Heart left ventricle (tissue), 16 donors: ENCODE data around the gene BRD9. TPM values are rescaled to one million over a fixed set of nuclear protein-coding genes. Genes with fewer than 3 reads are reported as not detected.

Source experiments
- ATAC-seq, 4 donors: fragments of 200-7000 bp; cut with Tn5 transposase; one replicate each; pipeline ENCODE4 v1.9.1; 2020 to 2022; ENCODE audit warnings: moderate library complexity in 4 of 4, mild to moderate bottlenecking in 3 of 4, moderate number of reproducible peaks in 1 of 4
- DNase-seq, 5 donors: peaks; one replicate each; pipeline ENCODE4 v3.0.0-alpha.2; 2020
- H3K27ac ChIP-seq, 12 donors: fragments of 200-600 bp; sonication (generic) in 4 of 12; one replicate each; pipeline versions ENCODE4 v1.5.0 to v1.8.0; 2016 to 2022; ENCODE audit warnings: mild to moderate bottlenecking in 2 of 12
- H3K27me3 ChIP-seq, 9 donors: fragments of 200-600 bp; sonication (generic) in 2 of 9; one replicate each; pipeline versions ENCODE4 v1.5.1 to v1.8.0; 2016 to 2022; ENCODE audit warnings: mild to moderate bottlenecking in 3 of 9
- H3K36me3 ChIP-seq, 9 donors: fragments of 200-600 bp; sonication (generic) in 2 of 9; one replicate each; pipeline versions ENCODE4 v1.5.0 to v1.8.0; 2018 to 2022; ENCODE audit warnings: mild to moderate bottlenecking in 2 of 9
- H3K4me1 ChIP-seq, 12 donors: fragments of 200-600 bp; sonication (generic) in 4 of 12; one replicate each; pipeline versions ENCODE4 v1.5.0 to v1.8.0; 2016 to 2022; ENCODE audit warnings: mild to moderate bottlenecking in 3 of 12
- H3K4me3 ChIP-seq, 12 donors: fragments of 200-600 bp; sonication (generic) in 4 of 12; one replicate each; pipeline versions ENCODE4 v1.5.0 to v1.8.0; 2017 to 2022; ENCODE audit warnings: mild to moderate bottlenecking in 9 of 12, moderate library complexity in 4 of 12
- H3K9me3 ChIP-seq, 12 donors: fragments of 200-600 bp; sonication (generic) in 4 of 12; one replicate each; pipeline versions ENCODE4 v1.5.0 to v1.8.0; 2016 to 2022; ENCODE audit warnings: mild to moderate bottlenecking in 1 of 12
- POLR2A ChIP-seq, 2 donors: fragments of 450-650 bp; IDR thresholded peaks; one replicate each; pipeline ENCODE4 v1.6.1; 2017; ENCODE audit warnings: antibody characterized with exemption in 2 of 2, mild to moderate bottlenecking in 2 of 2, moderate library complexity in 2 of 2
- WGBS, 4 donors: extraction: QIAGEN DNeasy Blood & Tissue Kit in 2 of 4; methylation state at CpG; one replicate each; pipeline versions ENCODE4 v1.1.5 to v1.1.7; 2013 to 2018; 5-methylcytosine and 5-hydroxymethylcytosine counted together
- intact Hi-C, 10 donors: fragments of 100-400 bp; cut with DNase I; formaldehyde crosslinking; loops; one replicate each; pipeline versions ENCODE4 v1.11.1 to v1.14.2; 2022
- polyA plus RNA-seq, 2 donors: library from polyadenylated mRNA; stranded (reverse); fragments of 200-250 nt; gene quantifications; one replicate each; pipeline ENCODE4 v1.2.3, GENCODE V29; 2013
- total RNA-seq, 9 donors: library from RNA; depleted of rRNA in 2 of 9; stranded (reverse); fragments of >200 nt in 2 of 9; fragmentation: NEBNext Ultra II Directional in 3 of 9; extraction: Animal tissue kit (Norgen Biotek cat#: 25700) in 3 of 9; gene quantifications; one replicate each; pipeline versions ENCODE4 v1.1.0 to v1.2.4, GENCODE V29; 2016 to 2023
- TF ChIP-seq, protein P1 (sequence below), 12 donors: fragments of 200-600 bp; sonication (generic) in 4 of 12; IDR thresholded peaks; one replicate each; pipeline versions ENCODE4 v1.5.0 to v1.8.0; 2018 to 2022; ENCODE audit warnings: antibody characterized with exemption in 12 of 12, mild to moderate bottlenecking in 5 of 12
- donor health status: ischemic (EF 13 %, LVEDD 7.1; RV severe dilation, severe dysfunction).
- donor health status: healthy with polysubstance abuse.
- donor health status: DM: no; HTN: yes; CAD: no.
- donor health status: DM: no; HTN: no; CAD: no.
- donor health status: ischemic (EF 25% LVEDD 6.9; RV normal size, moderate dysfunction).
- donor health status: ischemic (EF 25% LVEDD 5.7; RV mildly dilated, moderate dysfunction).
- donor health status: healthy.
- donor health status: DM: yes; HTN: yes; CAD: no.
- donor health status: ischemic (EF 35%, LVEDD 5.7; RV mildly dilated, moderate dysfunction).
- donor health status: nonischemic (EF 11% LVEDD 7.7; RV severe dilation, severe dysfunction).
- donor health status: DM: yes; HTN: yes; CAD: no.
- donor health status: PGD.
- donor health status: ischemic (EF 29% LVEDD 5.4; RV normal size, mild dysfunction).
- donor health status: nonischemic (EF 23%, LVEDD 6.1; RV moderate dilation, normal function).

Gene BRD9
- total and polyA plus RNA-seq, 11 donors = 17.5 to 32.1 (median 22.5) TPM

DNA sequence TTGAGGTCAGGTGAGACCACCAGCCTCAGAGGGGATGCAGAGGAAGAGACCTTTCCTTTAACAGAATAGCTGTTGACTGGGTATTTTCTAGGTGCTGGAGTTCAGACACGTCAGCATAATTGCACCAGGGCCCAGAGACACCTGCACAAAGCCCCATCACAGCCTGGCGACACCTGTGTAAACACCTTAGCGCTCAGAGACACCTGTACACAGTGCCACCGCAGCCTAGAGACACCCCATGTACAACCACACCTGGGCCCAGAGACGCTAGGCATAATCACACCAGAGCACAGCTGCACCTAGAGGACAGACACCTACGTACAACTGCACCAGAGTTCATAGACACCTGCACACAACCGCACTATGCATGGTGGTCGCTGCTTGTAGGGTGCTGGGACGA lies 1.1 kb upstream of the BRD9 start:
- TF ChIP-seq, protein P1, sequence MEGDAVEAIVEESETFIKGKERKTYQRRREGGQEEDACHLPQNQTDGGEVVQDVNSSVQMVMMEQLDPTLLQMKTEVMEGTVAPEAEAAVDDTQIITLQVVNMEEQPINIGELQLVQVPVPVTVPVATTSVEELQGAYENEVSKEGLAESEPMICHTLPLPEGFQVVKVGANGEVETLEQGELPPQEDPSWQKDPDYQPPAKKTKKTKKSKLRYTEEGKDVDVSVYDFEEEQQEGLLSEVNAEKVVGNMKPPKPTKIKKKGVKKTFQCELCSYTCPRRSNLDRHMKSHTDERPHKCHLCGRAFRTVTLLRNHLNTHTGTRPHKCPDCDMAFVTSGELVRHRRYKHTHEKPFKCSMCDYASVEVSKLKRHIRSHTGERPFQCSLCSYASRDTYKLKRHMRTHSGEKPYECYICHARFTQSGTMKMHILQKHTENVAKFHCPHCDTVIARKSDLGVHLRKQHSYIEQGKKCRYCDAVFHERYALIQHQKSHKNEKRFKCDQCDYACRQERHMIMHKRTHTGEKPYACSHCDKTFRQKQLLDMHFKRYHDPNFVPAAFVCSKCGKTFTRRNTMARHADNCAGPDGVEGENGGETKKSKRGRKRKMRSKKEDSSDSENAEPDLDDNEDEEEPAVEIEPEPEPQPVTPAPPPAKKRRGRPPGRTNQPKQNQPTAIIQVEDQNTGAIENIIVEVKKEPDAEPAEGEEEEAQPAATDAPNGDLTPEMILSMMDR (IDR thresholded peaks at IDR 0.05) = no peak
- no peak for TF ChIP-seq POLR2A (IDR thresholded peaks at IDR 0.05)
- Histone ChIP-seq H3K4me1 (peaks cover 0 to 24% (median 14%) of the 10 kb centered on the region in 12 donors), H3K4me3 (peak overlapping the region in 2 of 12 donors; percentile 83 to 98), H3K36me3 (peaks cover 0 to 28% (median 25%) of the 10 kb centered on the region in 9 donors), H3K27ac (no peak overlapping the region), H3K9me3 (no peaks in the 10 kb centered on the region), H3K27me3 (no peaks in the 10 kb centered on the region)
- no peak for DNase-seq
- intact Hi-C loops = loop anchor here in 1 of 10 donors (5.0 kb wide), 1 partner anchor 116 kb away; no protein-coding TSS in a partner anchor
- WGBS, 4 donors = 89 to 93% (median 90%) methylated on average over 9 of the region's 9 CpGs
- ATAC-seq = no peak

DNA sequence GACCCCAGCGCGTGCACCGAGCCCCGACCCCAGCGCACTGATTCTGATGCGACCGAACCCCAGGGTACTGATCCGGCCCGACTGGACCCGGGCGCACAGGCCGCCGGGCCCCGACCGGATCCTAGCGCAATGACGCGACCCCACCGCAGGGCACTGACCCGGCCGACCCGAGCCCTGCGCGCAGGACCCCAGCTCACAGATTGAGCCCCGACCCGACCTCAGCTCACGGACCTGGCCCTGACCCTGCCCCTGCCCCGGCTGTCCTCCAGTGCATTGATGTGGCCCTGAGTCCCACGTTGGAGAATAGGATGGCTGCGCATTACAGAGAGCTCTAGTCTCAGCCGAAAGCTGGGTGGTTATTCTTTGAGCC lies 521 bp upstream of the BRD9 start:
- H3K27ac ChIP-seq = no peak overlapping the region
- intact Hi-C loops = loop anchor here in 1 of 10 donors (5.0 kb wide), 1 partner anchor 116 kb away; no protein-coding TSS in a partner anchor

DNA sequence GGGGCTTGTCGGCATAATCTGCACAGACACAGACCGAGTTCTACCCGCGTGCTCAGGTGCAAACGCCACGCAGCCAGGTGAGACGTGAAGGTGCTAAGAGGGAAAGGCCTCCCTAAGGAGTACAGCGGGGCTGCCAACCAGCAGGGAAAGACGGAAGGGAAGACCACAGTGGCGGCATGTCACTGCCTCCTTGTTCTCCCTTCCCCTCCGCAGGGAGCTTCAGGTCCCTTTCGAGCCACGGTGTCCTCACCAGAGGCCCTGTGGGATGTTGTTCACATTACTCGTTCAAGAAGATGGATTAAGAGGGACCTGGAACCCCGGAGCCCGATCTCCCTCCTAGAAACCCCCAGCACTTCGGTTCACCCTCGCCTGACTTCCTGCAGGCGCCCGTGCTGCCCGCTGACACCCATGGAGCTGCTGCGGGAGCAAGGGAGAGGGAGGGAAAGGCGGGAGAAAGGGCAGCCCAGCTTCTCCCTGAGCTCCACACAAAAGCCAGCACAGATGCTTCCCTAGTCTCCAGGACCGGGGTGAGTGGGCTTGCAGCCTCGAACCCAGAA lies 686 bp downstream of the BRD9 start:
- peak overlapping the region; percentile 66 to 97 (median 91) for H3K27ac ChIP-seq
- peak overlapping the region; percentile 48 to 99 (median 84) for H3K4me3 ChIP-seq
- no peaks in the 10 kb centered on the region for H3K27me3 ChIP-seq
- peaks cover 0 to 46% (median 43%) of the 10 kb centered on the region in 9 donors for H3K36me3 ChIP-seq
- ATAC-seq (peak; percentile 8 to 39 (median 23)), DNase-seq (peak in 1 of 5 donors; percentile 53)
- 12 to 31% (median 16%) methylated on average over 12 to 25 of the region's 25 CpGs for WGBS, 4 donors
- H3K4me1 ChIP-seq = peaks cover 0 to 24% (median 14%) of the 10 kb centered on the region in 12 donors
- TF ChIP-seq POLR2A (IDR thresholded peaks at IDR 0.05) = no peak
- TF ChIP-seq, protein P1 (IDR thresholded peaks at IDR 0.05) = no peak
- no peaks in the 10 kb centered on the region for H3K9me3 ChIP-seq
- intact Hi-C loops = loop anchor here in 1 of 10 donors (5.0 kb wide), 1 partner anchor 115 kb away; no protein-coding TSS in a partner anchor

More for the DNA sequence above, 521 bp upstream of the BRD9 start:
- no peak for TF ChIP-seq POLR2A (IDR thresholded peaks at IDR 0.05)
- TF ChIP-seq, protein P1 (IDR thresholded peaks at IDR 0.05) = no peak
- Histone ChIP-seq H3K9me3 (no peaks in the 10 kb centered on the region), H3K4me3 (peak overlapping the region; percentile 48 to 99 (median 84)), H3K4me1 (peaks cover 0 to 24% (median 14%) of the 10 kb centered on the region in 12 donors), H3K27me3 (no peaks in the 10 kb centered on the region), H3K36me3 (peaks cover 0 to 34% (median 31%) of the 10 kb centered on the region in 9 donors)
- ATAC-seq (no peak), DNase-seq (no peak)
- WGBS, 4 donors = 0 to 2% (median 1%) methylated on average over 1 to 31 of the region's 31 CpGs

DNA sequence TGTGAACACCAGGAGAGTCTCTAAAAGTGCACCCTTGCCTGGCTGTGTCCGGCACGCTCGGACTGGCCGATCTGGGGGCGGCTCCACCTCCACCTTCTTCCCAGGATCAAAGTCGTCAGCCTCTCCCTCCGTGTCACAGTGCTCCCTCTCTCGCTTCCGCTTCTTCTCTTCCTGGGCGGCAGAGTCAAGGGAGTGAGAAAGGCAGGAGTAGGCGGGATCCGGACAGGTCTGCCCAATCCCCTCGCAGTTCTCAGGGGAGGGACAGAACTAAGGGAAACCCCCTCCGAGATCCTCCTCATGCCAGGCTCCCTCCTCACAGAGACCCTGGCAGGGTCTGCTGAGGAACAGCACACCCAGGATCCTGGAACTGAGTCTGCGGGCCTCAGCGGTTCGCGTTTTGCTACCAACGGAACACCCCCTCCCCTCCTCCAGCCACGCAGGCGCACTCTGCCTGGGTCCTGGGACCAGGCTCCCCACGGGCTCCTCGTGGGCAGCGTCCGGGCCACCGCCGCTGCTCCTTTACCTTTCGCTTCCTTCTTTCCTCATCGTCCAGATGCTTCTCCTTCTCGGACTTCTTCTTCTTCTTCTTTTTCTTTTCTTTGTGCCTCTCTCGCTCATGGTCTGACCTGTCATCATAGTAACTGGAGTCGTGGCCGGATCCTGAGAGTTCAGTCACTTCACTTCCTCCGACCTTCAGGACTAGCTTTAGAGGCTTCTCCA lies 1.3 kb downstream of the BRD9 start:
- DNase-seq (peak in 1 of 5 donors; percentile 31), ATAC-seq (no peak)
- H3K9me3 ChIP-seq = no peaks in the 10 kb centered on the region
- 80 to 86% (median 83%) methylated on average over 34 of the region's 34 CpGs for WGBS, 4 donors
- H3K4me1 ChIP-seq = peaks cover 0 to 24% (median 14%) of the 10 kb centered on the region in 12 donors
- TF ChIP-seq POLR2A (IDR thresholded peaks at IDR 0.05) = no peak
- TF ChIP-seq, protein P1 (IDR thresholded peaks at IDR 0.05) = no peak
- H3K27ac ChIP-seq = peak overlapping the region in 4 of 12 donors; percentile 88 to 91 (median 90)
- no peaks in the 10 kb centered on the region for H3K27me3 ChIP-seq
- intact Hi-C loops = loop anchor here in 1 of 10 donors (5.0 kb wide), 1 partner anchor 114 kb away; no protein-coding TSS in a partner anchor
- peaks cover 0 to 53% (median 50%) of the 10 kb centered on the region in 9 donors for H3K36me3 ChIP-seq
- peak overlapping the region in 10 of 12 donors; percentile 69 to 99 (median 84) for H3K4me3 ChIP-seq
